Stimulated activated naive CD8-positive, alpha-beta T cell treated with anti-CD3 and anti-CD28 coated beads, Interleukin-15, amount 100 ng/mL, for 72 hours (primary cell): ENCODE measurements around the gene ATP2B2.

Source experiments
- ATAC-seq: fragments of 150-1000 bp; cut with Tn5 transposase; 2 replicates; pipeline ENCODE4 v1.10.0; 2021; ENCODE audit warnings: mild to moderate bottlenecking, moderate library complexity
- DNase-seq, 2 donors: peaks; one replicate each; pipeline ENCODE4 v3.0.0; 2021 to 2022
- H3K27ac Mint-ChIP-seq, 2 donors: one replicate each; pipeline ENCODE4 v1.8.0; 2022; ENCODE audit warnings: mild to moderate bottlenecking in 2 of 2, mixed read lengths in 2 of 2, moderate library complexity in 2 of 2
- H3K27me3 Mint-ChIP-seq: one replicate; pipeline ENCODE4 v1.8.0; 2022; ENCODE audit warnings: mixed read lengths
- H3K4me1 Mint-ChIP-seq: one replicate; pipeline ENCODE4 v1.8.0; 2022; ENCODE audit warnings: mild to moderate bottlenecking, mixed read lengths
- H3K4me3 Mint-ChIP-seq, 2 donors: one replicate each; pipeline ENCODE4 v1.8.0; 2022; ENCODE audit warnings: mild to moderate bottlenecking in 2 of 2, mixed read lengths in 2 of 2, moderate library complexity in 1 of 2
- H3K9me3 Mint-ChIP-seq, 2 donors: one replicate each; pipeline ENCODE4 v1.8.0; 2022; ENCODE audit warnings: mixed read lengths in 2 of 2

Gene ATP2B2

GRCh38 chr3:10381336-10381735 lies 124.0 kb downstream of the ATP2B2 start:
- DNase-seq (no peak), ATAC-seq (no peak)
- peaks cover 0 to 9% of the 10 kb centered on the region in 2 donors for H3K9me3 Mint-ChIP-seq
- H3K4me3 Mint-ChIP-seq, result no peak overlapping the region
- H3K27ac Mint-ChIP-seq, result no peak overlapping the region
- no peaks in the 10 kb centered on the region for H3K4me1 Mint-ChIP-seq
- no peaks in the 10 kb centered on the region for H3K27me3 Mint-ChIP-seq

DNA sequence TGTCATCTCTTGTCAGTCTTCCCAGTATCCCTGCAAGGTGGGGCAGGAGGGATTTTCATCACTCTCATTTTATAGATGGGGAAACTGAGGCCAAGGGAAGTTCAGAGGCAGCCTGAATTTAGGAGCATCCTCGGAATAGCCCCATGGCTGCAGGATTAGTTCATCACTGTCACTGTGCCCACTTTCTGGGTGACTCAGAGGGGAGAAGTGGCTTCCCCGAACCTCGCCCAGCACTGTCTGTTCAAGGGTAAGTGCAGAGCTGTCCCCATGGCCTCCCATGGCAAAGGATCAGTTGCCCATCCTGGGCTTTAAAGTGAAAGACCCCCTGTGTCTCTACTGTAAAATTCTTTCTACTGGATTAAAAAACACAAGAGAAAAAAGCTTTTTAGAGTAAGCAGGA lies 124.5 kb downstream of the ATP2B2 start:
- Mint-ChIP-seq H3K27me3 (no peaks in the 10 kb centered on the region), H3K27ac (no peak overlapping the region), H3K4me3 (no peak overlapping the region), H3K4me1 (no peaks in the 10 kb centered on the region), H3K9me3 (peaks cover 0 to 5% of the 10 kb centered on the region in 2 donors)
- no peak for ATAC-seq
- no peak for DNase-seq

- Mint-ChIP-seq H3K4me3 (no peak overlapping the region), H3K4me1 (no peaks in the 10 kb centered on the region)
These were observed 125.4 kb downstream of the ATP2B2 start for GRCh38 chr3:10379961-10380360.

GRCh38 chr3:10379161-10379560 lies 126.2 kb downstream of the ATP2B2 start:
- Mint-ChIP-seq H3K27ac (no peak overlapping the region), H3K27me3 (no peaks in the 10 kb centered on the region), H3K9me3 (no peaks in the 10 kb centered on the region), H3K4me1 (no peaks in the 10 kb centered on the region), H3K4me3 (no peak overlapping the region)
- DNase-seq (no peak), ATAC-seq (no peak)

More at GRCh38 chr3:10379961-10380360, 125.4 kb downstream of the ATP2B2 start:
- Mint-ChIP-seq H3K27ac (no peak overlapping the region), H3K9me3 (no peaks in the 10 kb centered on the region), H3K27me3 (no peaks in the 10 kb centered on the region)
- DNase-seq, result no peak
- no peak for ATAC-seq

DNA sequence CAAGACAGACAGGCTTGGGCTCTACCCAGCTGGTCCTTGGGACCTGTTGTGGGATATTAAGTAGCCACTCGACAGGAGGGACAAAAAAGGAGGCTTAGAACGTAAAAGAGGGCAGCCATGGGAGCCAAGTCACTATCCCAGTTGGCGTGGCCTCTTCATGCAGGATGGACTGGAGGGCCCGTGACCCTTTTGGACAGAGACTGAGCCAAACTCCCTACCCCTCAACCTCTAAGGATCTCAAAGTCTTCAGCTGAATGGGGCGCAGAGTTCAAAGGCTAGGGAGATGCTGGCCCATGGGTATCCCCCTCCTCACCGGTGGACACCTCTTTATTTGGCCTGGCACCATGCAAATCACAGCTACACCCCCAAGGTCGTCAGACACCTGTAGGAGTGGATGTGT lies 126.6 kb downstream of the ATP2B2 start:
- ATAC-seq, result no peak
- H3K4me1 Mint-ChIP-seq, result no peaks in the 10 kb centered on the region
- no peak overlapping the region for H3K27ac Mint-ChIP-seq
- no peaks in the 10 kb centered on the region for H3K27me3 Mint-ChIP-seq
- no peak overlapping the region for H3K4me3 Mint-ChIP-seq
- DNase-seq, result no peak
- no peaks in the 10 kb centered on the region for H3K9me3 Mint-ChIP-seq

GRCh38 chr3:10378246-10378645 lies 127.1 kb downstream of the ATP2B2 start:
- Mint-ChIP-seq H3K9me3 (no peaks in the 10 kb centered on the region), H3K4me1 (no peaks in the 10 kb centered on the region), H3K4me3 (no peak overlapping the region), H3K27me3 (no peaks in the 10 kb centered on the region), H3K27ac (no peak overlapping the region)
- no peak for ATAC-seq
- DNase-seq, result no peak

DNA sequence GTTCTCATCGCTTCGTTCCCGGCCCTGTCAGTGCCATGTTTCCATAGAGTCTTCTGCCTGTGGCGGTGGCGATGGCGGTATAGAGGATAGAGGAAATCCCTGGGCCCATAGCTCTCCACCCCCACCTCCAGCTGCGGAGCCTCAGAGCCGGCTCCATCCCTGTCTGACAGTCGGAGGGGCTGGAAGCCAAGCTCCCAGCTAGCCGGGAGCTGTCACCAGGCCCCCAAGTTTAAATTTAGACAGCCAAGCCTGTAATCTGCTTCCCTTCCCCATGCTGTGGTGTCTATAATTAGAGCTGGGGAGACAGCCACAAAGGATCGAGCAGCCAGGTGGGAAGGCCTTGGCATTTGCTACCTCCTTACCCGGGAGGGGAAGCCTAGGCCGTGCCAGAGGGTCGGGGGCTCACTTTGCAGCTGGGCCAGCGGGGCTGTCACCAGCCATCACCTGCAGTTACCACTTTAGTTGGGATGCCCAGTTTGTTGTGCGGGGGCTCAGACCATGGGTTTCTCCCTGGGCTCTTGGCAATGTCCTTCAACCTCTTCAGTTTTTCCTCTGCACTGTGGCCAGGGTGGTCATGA lies 128.1 kb downstream of the ATP2B2 start:
- H3K4me1 Mint-ChIP-seq, result no peaks in the 10 kb centered on the region
- no peak overlapping the region for H3K27ac Mint-ChIP-seq
- DNase-seq (no peak), ATAC-seq (no peak)
- no peaks in the 10 kb centered on the region for H3K9me3 Mint-ChIP-seq
- H3K27me3 Mint-ChIP-seq, result no peaks in the 10 kb centered on the region
- no peak overlapping the region for H3K4me3 Mint-ChIP-seq

DNA sequence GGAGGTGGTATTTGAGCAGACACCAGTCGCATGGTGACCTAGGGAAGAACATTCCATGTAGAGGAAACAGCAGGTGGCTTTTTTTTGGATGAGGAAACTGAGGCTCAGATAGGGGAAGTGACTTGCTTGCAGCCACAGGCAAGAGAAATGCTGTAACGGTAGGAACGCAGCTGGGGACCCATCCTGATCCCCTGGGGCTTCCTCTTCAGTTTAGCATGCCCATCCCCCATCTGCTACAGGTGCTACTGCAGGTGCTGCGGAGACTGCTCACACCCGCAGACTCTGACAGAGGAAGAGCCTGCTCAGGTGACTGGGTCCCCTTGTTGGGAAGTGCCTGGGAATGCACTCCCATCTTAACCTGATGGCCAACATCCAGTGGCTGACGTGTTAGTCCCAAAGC lies 129.0 kb downstream of the ATP2B2 start:
- DNase-seq (no peak), ATAC-seq (no peak)
- Mint-ChIP-seq H3K4me1 (no peaks in the 10 kb centered on the region), H3K4me3 (no peak overlapping the region), H3K27me3 (no peaks in the 10 kb centered on the region), H3K27ac (no peak overlapping the region), H3K9me3 (no peaks in the 10 kb centered on the region)

DNA sequence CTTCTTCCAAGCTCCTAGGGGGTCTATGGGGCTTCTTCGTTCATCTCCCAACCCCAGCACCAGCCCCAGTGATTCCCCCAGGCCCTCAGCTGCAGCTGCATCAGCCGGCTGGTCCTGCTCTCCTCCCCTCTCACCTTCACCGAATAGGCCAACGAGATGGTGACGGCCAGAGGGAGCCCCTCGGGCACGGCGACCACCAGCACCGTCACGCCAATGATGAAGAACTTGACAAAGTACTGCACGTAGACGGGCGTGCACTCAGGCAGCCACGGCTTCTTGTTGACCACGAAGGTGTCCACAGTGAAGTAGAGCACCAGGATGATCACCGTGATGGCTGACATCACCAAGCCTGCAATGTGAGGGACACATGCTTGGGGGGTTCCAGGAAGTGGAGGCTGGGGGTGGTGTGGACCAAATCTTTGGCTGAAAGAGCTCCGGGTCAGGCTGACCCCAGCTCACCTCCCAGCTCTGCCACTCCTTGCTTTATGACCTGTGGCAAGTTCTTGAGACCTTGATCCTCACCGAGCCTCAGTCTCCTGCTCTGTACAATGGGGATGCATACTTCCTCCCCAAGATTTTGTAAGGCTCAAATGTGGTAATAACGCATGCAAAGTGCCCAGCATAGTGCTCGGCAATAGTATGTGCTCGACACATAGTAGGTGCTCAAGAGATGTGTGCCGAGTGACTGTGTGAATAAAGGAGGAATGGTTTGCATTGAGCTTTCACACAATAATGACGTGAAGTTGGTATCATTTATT lies 129.9 kb downstream of the ATP2B2 start:
- Mint-ChIP-seq H3K9me3 (peaks cover 7 to 8% of the 10 kb centered on the region in 2 donors), H3K27me3 (peaks cover 5% of the 10 kb centered on the region), H3K4me3 (no peak overlapping the region), H3K4me1 (peaks cover 3% of the 10 kb centered on the region), H3K27ac (no peak overlapping the region)
- DNase-seq, result no peak
- no peak for ATAC-seq

DNA sequence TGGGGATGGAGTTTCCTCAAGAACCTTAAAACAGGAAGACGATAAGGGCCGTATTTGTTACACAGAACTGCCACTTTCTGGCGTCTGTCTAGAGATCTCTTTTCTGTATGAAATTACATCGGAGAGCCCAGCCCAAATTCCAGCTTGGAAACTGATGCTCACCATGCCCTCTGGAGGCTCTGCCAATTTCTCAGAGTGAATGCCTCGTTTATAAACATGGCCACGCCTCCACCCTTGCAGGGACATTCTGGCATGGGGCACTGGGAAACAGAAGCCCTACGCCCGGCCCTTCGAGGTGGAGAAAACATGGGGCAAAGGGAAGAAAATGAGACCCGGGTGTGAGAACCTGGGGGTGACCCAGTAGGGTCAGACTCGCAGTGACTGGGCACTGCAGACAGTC lies 131.1 kb downstream of the ATP2B2 start:
- ATAC-seq (no peak), DNase-seq (no peak)
- H3K4me1 Mint-ChIP-seq, result peaks cover 7% of the 10 kb centered on the region
- no peak overlapping the region for H3K27ac Mint-ChIP-seq
- no peak overlapping the region for H3K4me3 Mint-ChIP-seq
- peaks cover 9 to 12% of the 10 kb centered on the region in 2 donors for H3K9me3 Mint-ChIP-seq
- peaks cover 16% of the 10 kb centered on the region for H3K27me3 Mint-ChIP-seq

- ATAC-seq, result no peak
- no peak overlapping the region for H3K4me3 Mint-ChIP-seq
- H3K4me1 Mint-ChIP-seq, result peaks cover 7% of the 10 kb centered on the region
- H3K9me3 Mint-ChIP-seq, result peaks cover 9 to 12% of the 10 kb centered on the region in 2 donors
- no peak overlapping the region for H3K27ac Mint-ChIP-seq
- peaks cover 20% of the 10 kb centered on the region for H3K27me3 Mint-ChIP-seq
- DNase-seq, result no peak
These were observed 131.6 kb downstream of the ATP2B2 start for GRCh38 chr3:10373686-10374261.

DNA sequence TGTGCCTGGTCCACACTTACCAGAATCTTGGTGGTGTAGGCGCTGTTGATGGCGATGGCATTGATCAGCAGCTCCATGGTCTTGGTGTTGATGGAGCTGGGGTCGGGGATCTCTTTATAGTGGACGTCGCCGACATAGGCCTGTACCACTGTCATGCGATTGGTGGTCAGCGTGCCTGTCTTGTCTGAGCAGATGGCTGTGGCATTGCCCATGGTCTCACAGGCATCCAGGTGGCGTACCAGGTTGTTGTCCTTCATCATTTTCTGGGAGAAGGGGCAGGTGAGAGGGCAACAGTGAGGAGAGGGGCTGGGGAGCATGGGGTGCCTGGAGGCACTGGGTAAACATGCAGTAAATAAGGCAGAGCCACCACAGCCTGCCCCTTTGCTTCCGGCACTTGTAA lies 133.6 kb downstream of the ATP2B2 start:
- no peak for ATAC-seq
- DNase-seq, result no peak
- H3K9me3 Mint-ChIP-seq, result peaks cover 9 to 12% of the 10 kb centered on the region in 2 donors
- H3K27me3 Mint-ChIP-seq, result peaks cover 20% of the 10 kb centered on the region
- H3K4me1 Mint-ChIP-seq, result peaks cover 12% of the 10 kb centered on the region
- no peak overlapping the region for H3K27ac Mint-ChIP-seq
- no peak overlapping the region for H3K4me3 Mint-ChIP-seq

DNA sequence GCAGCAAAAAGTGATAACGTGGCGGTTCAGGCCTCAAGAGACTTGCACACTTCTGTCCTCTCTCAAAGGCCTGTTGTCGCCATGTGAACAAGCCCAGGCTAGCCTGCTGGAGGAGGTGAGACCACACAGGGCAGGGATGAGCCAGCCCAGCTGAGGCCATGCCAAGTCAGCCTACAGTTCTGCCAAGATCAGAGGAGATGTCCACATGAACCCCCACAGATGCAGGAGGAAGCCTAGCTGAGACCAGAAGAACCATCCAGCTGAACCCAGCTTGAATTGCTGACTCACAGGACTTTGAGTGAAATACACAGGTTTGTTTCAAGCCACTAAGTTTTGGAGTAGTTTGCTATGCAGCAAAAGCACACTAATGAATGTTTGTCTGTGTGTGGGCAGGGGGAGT lies 134.2 kb downstream of the ATP2B2 start:
- ATAC-seq (no peak), DNase-seq (no peak)
- peaks cover 18% of the 10 kb centered on the region for H3K4me1 Mint-ChIP-seq
- peaks cover 9 to 12% of the 10 kb centered on the region in 2 donors for H3K9me3 Mint-ChIP-seq
- no peak overlapping the region for H3K4me3 Mint-ChIP-seq
- peaks cover 20% of the 10 kb centered on the region for H3K27me3 Mint-ChIP-seq
- no peak overlapping the region for H3K27ac Mint-ChIP-seq

DNA sequence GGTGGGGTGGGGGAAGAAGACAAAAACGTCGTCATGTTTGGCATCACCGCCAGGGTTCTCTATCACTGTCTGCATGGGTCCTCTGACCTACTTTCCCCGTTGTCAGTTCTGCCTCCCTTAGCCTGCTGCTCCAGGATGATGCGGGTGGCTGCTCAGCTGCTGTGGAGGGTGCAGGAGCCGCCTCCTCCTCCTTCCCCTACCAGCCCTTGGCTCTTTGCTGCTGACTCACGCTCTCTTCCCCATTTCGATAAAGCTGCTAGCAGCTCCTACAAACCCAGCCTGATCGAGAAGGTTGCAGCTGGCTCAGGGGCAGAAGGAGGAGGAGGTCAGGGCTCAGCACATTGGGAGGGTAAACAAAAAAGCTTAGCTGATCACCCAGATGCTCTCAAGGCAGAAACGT lies 135.0 kb downstream of the ATP2B2 start:
- Mint-ChIP-seq H3K4me1 (peaks cover 26% of the 10 kb centered on the region), H3K4me3 (no peak overlapping the region), H3K27ac (no peak overlapping the region), H3K9me3 (peaks cover 9 to 12% of the 10 kb centered on the region in 2 donors), H3K27me3 (peaks cover 20% of the 10 kb centered on the region)
- ATAC-seq (no peak), DNase-seq (no peak)

GRCh38 chr3:10368512-10368911 lies 136.9 kb downstream of the ATP2B2 start:
- no peak for ATAC-seq
- Mint-ChIP-seq H3K4me3 (no peak overlapping the region), H3K27ac (no peak overlapping the region), H3K9me3 (peaks cover 9 to 12% of the 10 kb centered on the region in 2 donors), H3K27me3 (peaks cover 20% of the 10 kb centered on the region), H3K4me1 (peaks cover 34% of the 10 kb centered on the region)
- no peak for DNase-seq

- ATAC-seq (no peak), DNase-seq (no peak)
- Mint-ChIP-seq H3K27me3 (peaks cover 20% of the 10 kb centered on the region), H3K9me3 (peaks cover 9 to 12% of the 10 kb centered on the region in 2 donors), H3K27ac (no peak overlapping the region), H3K4me3 (no peak overlapping the region), H3K4me1 (peaks cover 34% of the 10 kb centered on the region)
These were observed 137.9 kb downstream of the ATP2B2 start for GRCh38 chr3:10367506-10367905.
